HG02623 (cell line): ENCODE data around the gene PMAIP1.

Source experiments
- ATAC-seq: cut with Tn5 transposase; IDR thresholded peaks from one replicate; pipeline ENCODE4 v1.9.1; 2021; ENCODE audit warnings: moderate library complexity; ENCODE audit not compliant: unreplicated experiment

PMAIP1 gene

DNA sequence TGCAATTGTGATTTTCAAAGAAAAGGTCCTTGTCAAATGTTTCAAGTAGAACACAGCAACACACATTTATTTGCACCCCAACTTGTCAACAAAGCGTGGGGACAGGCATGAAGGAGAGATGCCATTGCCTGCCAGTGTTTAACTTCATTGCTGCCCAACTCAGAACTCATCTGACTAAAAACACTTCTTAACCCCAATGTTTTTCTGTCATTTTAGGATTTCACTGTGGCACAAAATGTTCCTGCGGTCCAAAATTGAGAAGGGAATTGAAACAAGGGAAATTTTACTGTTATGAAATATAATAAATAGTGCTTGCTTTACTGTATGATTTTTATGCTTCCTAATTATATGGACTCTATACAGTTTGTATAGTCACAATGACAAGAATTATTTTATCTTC lies 45.7 kb downstream of the PMAIP1 start:
- ATAC-seq = no peak

DNA sequence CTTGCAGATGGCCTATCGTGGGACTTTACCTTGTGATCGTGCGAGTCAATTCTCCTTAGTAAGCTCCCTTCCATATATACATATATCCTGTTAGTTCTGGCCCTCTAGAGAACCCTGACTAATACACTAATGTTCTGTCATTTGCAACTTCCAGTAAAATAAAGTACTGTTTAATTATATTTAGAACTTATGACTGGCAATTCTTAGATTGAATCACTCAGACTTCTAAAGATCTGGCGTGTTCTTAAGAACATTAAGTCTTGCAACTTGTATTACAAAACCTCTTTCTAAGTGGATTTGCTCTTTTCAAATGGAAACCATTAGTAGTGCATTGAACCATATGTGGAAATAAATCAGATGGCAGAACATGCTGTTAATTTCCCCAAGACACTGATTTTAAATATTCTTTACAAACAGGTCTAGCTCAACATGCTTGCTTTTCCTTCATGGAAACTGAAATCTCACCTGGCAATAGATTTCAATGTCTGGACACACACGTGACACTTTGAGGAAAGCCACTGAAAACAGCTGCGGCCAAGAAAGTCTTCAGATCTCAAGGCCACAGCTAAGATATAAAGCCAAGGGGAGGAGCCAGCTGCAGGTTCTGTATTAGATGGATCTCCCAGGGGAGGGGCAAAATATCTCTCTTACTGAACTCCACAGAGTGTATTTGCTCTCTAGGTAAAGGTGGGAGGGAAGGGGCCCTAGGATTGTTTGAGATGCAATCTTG lies 50.6 kb downstream of the PMAIP1 start:
- peak; percentile 38 for ATAC-seq

DNA sequence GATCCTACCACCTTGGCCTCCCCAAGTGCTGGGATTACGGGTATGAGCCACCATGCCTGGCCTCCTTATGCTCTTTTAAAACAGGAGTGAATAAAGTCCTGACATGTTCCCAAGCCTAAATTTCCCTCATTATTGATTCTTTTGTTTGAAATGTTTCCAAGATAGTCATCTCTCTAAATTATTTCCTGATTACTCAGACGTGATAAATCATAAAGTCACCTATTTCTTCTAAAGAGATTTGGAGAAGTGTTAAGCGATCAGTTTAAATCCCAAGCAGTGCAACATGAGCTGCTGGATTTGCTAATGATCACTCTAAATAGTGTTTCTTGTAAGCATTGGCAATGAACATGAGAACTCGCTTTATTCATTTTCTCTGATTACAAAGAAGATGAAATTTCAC lies 51.8 kb downstream of the PMAIP1 start:
- no peak for ATAC-seq

GRCh38 chr18:59952283-59953007 lies 52.6 kb downstream of the PMAIP1 start:
- no peak for ATAC-seq
